HUES48 (cell line): ENCODE results near the gene ATAT1.

Experiments used
- H3K27ac ChIP-seq: one replicate; pipeline ENCODE4 v1.7.0; 2013; ENCODE audit warnings: low read depth, low read length, inconsistent platforms
- H3K27me3 ChIP-seq: 2 replicates; pipeline ENCODE4 v1.6.1; 2013; ENCODE audit warnings: mild to moderate bottlenecking, low read length; ENCODE audit not compliant: control insufficient read depth, insufficient read depth
- H3K36me3 ChIP-seq: 2 replicates; pipeline ENCODE4 v1.6.1; 2013; ENCODE audit warnings: low read length; ENCODE audit not compliant: control insufficient read depth, insufficient read depth
- H3K4me1 ChIP-seq: 2 replicates; pipeline ENCODE4 v1.6.1; 2013; ENCODE audit warnings: mild to moderate bottlenecking, low read length; ENCODE audit not compliant: control insufficient read depth, insufficient read depth
- H3K4me3 ChIP-seq: 2 replicates; pipeline ENCODE4 v1.5.1; 2013; ENCODE audit warnings: mild to moderate bottlenecking, low read depth, low read length
- H3K9ac ChIP-seq: 2 replicates; pipeline ENCODE4 v1.6.1; 2013; ENCODE audit warnings: mild to moderate bottlenecking, low read depth, low read length, moderate library complexity
- H3K9me3 ChIP-seq: 2 replicates; pipeline ENCODE4 v1.6.1; 2013; ENCODE audit warnings: low read length; ENCODE audit not compliant: control insufficient read depth, insufficient read depth

The ATAT1 gene

GRCh38 chr6:30635834-30636233 lies 9.2 kb downstream of the ATAT1 start:
- Histone ChIP-seq H3K36me3 (peaks cover 46% of the 10 kb centered on the region), H3K4me1 (no peaks in the 10 kb centered on the region), H3K27ac (no peak overlapping the region), H3K27me3 (no peaks in the 10 kb centered on the region), H3K9ac (no peak overlapping the region), H3K9me3 (no peaks in the 10 kb centered on the region), H3K4me3 (no peak overlapping the region)

- Histone ChIP-seq H3K4me1 (no peaks in the 10 kb centered on the region), H3K4me3 (no peak overlapping the region), H3K9me3 (no peaks in the 10 kb centered on the region), H3K36me3 (peaks cover 64% of the 10 kb centered on the region), H3K27ac (no peak overlapping the region), H3K9ac (no peak overlapping the region), H3K27me3 (no peaks in the 10 kb centered on the region)
These were observed 13.8 kb downstream of the ATAT1 start for GRCh38 chr6:30640481-30640880.

GRCh38 chr6:30641048-30641447 lies 14.4 kb downstream of the ATAT1 start:
- no peaks in the 10 kb centered on the region for H3K4me1 ChIP-seq
- H3K27ac ChIP-seq, result no peak overlapping the region
- H3K4me3 ChIP-seq, result no peak overlapping the region
- H3K36me3 ChIP-seq, result peaks cover 64% of the 10 kb centered on the region
- H3K9ac ChIP-seq, result no peak overlapping the region
- no peaks in the 10 kb centered on the region for H3K27me3 ChIP-seq
- no peaks in the 10 kb centered on the region for H3K9me3 ChIP-seq

GRCh38 chr6:30643656-30644055 lies 17.0 kb downstream of the ATAT1 start:
- no peaks in the 10 kb centered on the region for H3K9me3 ChIP-seq
- H3K4me1 ChIP-seq, result peaks cover 7% of the 10 kb centered on the region
- H3K27ac ChIP-seq, result no peak overlapping the region
- no peaks in the 10 kb centered on the region for H3K27me3 ChIP-seq
- no peak overlapping the region for H3K9ac ChIP-seq
- H3K36me3 ChIP-seq, result peaks cover 61% of the 10 kb centered on the region
- no peak overlapping the region for H3K4me3 ChIP-seq

GRCh38 chr6:30644769-30645168 lies 18.1 kb downstream of the ATAT1 start:
- Histone ChIP-seq H3K9ac (no peak overlapping the region), H3K36me3 (peaks cover 58% of the 10 kb centered on the region), H3K4me3 (no peak overlapping the region), H3K27ac (no peak overlapping the region), H3K9me3 (no peaks in the 10 kb centered on the region), H3K4me1 (peaks cover 7% of the 10 kb centered on the region), H3K27me3 (no peaks in the 10 kb centered on the region)

- H3K27ac ChIP-seq, result peak overlapping the region; percentile 35
- H3K4me3 ChIP-seq, result peak overlapping the region; percentile 99
- no peak overlapping the region for H3K9ac ChIP-seq
- peaks cover 7% of the 10 kb centered on the region for H3K4me1 ChIP-seq
- H3K9me3 ChIP-seq, result no peaks in the 10 kb centered on the region
- H3K27me3 ChIP-seq, result no peaks in the 10 kb centered on the region
- H3K36me3 ChIP-seq, result peaks cover 50% of the 10 kb centered on the region
These were observed 19.3 kb downstream of the ATAT1 start for GRCh38 chr6:30645989-30646388.

- H3K27me3 ChIP-seq, result no peaks in the 10 kb centered on the region
- H3K9ac ChIP-seq, result peak within 1 kb of the TSS; percentile 92
- H3K4me1 ChIP-seq, result peaks cover 7% of the 10 kb centered on the region
- peak within 1 kb of the TSS; percentile 92 for H3K27ac ChIP-seq
- no peaks in the 10 kb centered on the region for H3K9me3 ChIP-seq
- peaks cover 50% of the 10 kb centered on the region for H3K36me3 ChIP-seq
- H3K4me3 ChIP-seq, result peak within 1 kb of the TSS; percentile 99
These were observed 20.0 kb downstream of the ATAT1 start, which contains the start of gene C6orf136 for GRCh38 chr6:30646450-30647241. C6orf136 (plus strand) TSS chr6:30647133; CDS start chr6:30647232, 99 bp downstream.

GRCh38 chr6:30647242-30648116 lies 20.8 kb downstream of the ATAT1 start:
- Histone ChIP-seq H3K4me1 (peaks cover 7% of the 10 kb centered on the region), H3K9me3 (no peaks in the 10 kb centered on the region), H3K36me3 (peaks cover 52% of the 10 kb centered on the region), H3K4me3 (peak overlapping the region; percentile 99), H3K27ac (peak overlapping the region; percentile 92), H3K9ac (peak overlapping the region; percentile 92), H3K27me3 (no peaks in the 10 kb centered on the region)

- Histone ChIP-seq H3K4me3 (no peak overlapping the region), H3K36me3 (peaks cover 57% of the 10 kb centered on the region), H3K4me1 (peaks cover 7% of the 10 kb centered on the region), H3K27ac (no peak overlapping the region), H3K9me3 (no peaks in the 10 kb centered on the region), H3K9ac (no peak overlapping the region), H3K27me3 (no peaks in the 10 kb centered on the region)
These were observed 24.5 kb downstream of the ATAT1 start for GRCh38 chr6:30651143-30651542.

GRCh38 chr6:30654798-30655742 lies 28.4 kb downstream of the ATAT1 start:
- no peak overlapping the region for H3K9ac ChIP-seq
- no peak overlapping the region for H3K27ac ChIP-seq
- no peak overlapping the region for H3K4me3 ChIP-seq
- no peaks in the 10 kb centered on the region for H3K4me1 ChIP-seq
- no peaks in the 10 kb centered on the region for H3K27me3 ChIP-seq
- H3K9me3 ChIP-seq, result no peaks in the 10 kb centered on the region
- peaks cover 90% of the 10 kb centered on the region for H3K36me3 ChIP-seq
